Calu3 (cell line): ENCODE measurements around the gene REM2. TPM values are rescaled to one million over a fixed set of nuclear protein-coding genes. Genes with fewer than 3 reads are reported as not detected.
A peak's percentile ranks its signal among the peaks of the same experiment; 100 is the strongest.

Experiments
- BruUV-seq: library from RNA; stranded (reverse); fragments of 400-500 nt; replicated peaks from 2 replicates; lab custom pipeline; 2021; lab: Mats Ljungman, UMichigan
- CTCF ChIA-PET: fragments of 300-600 bp; sonication (Branson Sonifier 250); formaldehyde crosslinking; loops from one replicate; lab custom pipeline; 2022; ENCODE audit warnings: antibody characterized with exemption; lab: Charles Lee
- DNase-seq: peaks from one replicate; pipeline ENCODE4 v3.0.0; 2022
- H3K27ac Mint-ChIP-seq: one replicate; pipeline ENCODE4 v1.8.0; 2022; ENCODE audit warnings: mixed read lengths; ENCODE audit not compliant: unreplicated experiment
- H3K27me3 Mint-ChIP-seq: one replicate; pipeline ENCODE4 v1.8.0; 2022; ENCODE audit warnings: mixed read lengths; ENCODE audit not compliant: unreplicated experiment
- H3K36me3 Mint-ChIP-seq: one replicate; pipeline ENCODE4 v1.8.0; 2022; ENCODE audit warnings: mild to moderate bottlenecking, moderate library complexity, mixed read lengths; ENCODE audit not compliant: insufficient read depth, unreplicated experiment
- H3K4me1 Mint-ChIP-seq: one replicate; pipeline ENCODE4 v1.8.0; 2022; ENCODE audit warnings: mild to moderate bottlenecking, low read depth, mixed read lengths; ENCODE audit not compliant: unreplicated experiment
- H3K4me3 Mint-ChIP-seq: one replicate; pipeline ENCODE4 v1.8.0; 2022; ENCODE audit warnings: mild to moderate bottlenecking, low read depth, moderate library complexity, mixed read lengths; ENCODE audit not compliant: unreplicated experiment
- H3K9me3 Mint-ChIP-seq: one replicate; pipeline ENCODE4 v1.8.0; 2022; ENCODE audit warnings: low read depth, mixed read lengths; ENCODE audit not compliant: unreplicated experiment
- CTCF ChIP-seq: fragments of 200-600 bp; IDR thresholded peaks from one replicate; pipeline ENCODE4 v1.8.0; 2022; ENCODE audit warnings: antibody characterized with exemption; ENCODE audit not compliant: unreplicated experiment
- intact Hi-C: fragments of 100-400 bp; cut with micrococcal nuclease; formaldehyde crosslinking; loops from one replicate; pipeline ENCODE4 v1.10.0; 2022; ENCODE audit not compliant: unreplicated experiment
- total RNA-seq: library from RNA; stranded (reverse); gene quantifications from 2 replicates; pipeline ENCODE4 v1.2.3, GENCODE V29; 2022

REM2 gene
- total RNA-seq, 1 experiment from 2014 or later = 0.85 TPM

- TF ChIP-seq CTCF = no peak
- no TSS peak for BruUV-seq
- no peak within 1 kb of the TSS for H3K4me3 Mint-ChIP-seq
- intact Hi-C loops = loop anchor here (1.0 kb wide), 1 partner anchor 129 kb away; no protein-coding TSS in a partner anchor
- H3K27ac Mint-ChIP-seq = no peak within 1 kb of the TSS
- peaks cover 13% of the 10 kb centered on the region for H3K36me3 Mint-ChIP-seq
- no peaks in the 10 kb centered on the region for H3K27me3 Mint-ChIP-seq
- DNase-seq = peak; percentile 97
- H3K9me3 Mint-ChIP-seq = no peaks in the 10 kb centered on the region
- CTCF ChIA-PET = interaction anchor here (1.1 to 2.3 kb wide), 10 partner anchors 10 to 139 kb away, joined by 3 to 10 read pairs (median 5); partner anchors contain the start of genes AJUBA, HAUS4 and RBM23
- peaks cover 9% of the 10 kb centered on the region for H3K4me1 Mint-ChIP-seq
Measured at GRCh38 chr14:22929104-22929960, 46.3 kb downstream of the REM2 start, which contains the start of gene PRMT5. PRMT5 (minus strand) TSS chr14:22929376; CDS start chr14:22929361, 15 bp downstream.

- peaks cover 9% of the 10 kb centered on the region for H3K4me1 Mint-ChIP-seq
- intact Hi-C loops = loop anchor here (1.0 to 2.0 kb wide), 2 partner anchors 53 to 128 kb away; partner anchors contain the start of gene AJUBA
- no TSS peak for BruUV-seq
Measured at GRCh38 chr14:22929961-22930364, 46.9 kb downstream of the REM2 start.

GRCh38 chr14:22932146-22932545 lies 49.1 kb downstream of the REM2 start:
- Mint-ChIP-seq H3K4me3 (no peak overlapping the region), H3K27ac (no peak overlapping the region), H3K27me3 (no peaks in the 10 kb centered on the region), H3K4me1 (no peaks in the 10 kb centered on the region), H3K9me3 (no peaks in the 10 kb centered on the region), H3K36me3 (no peaks in the 10 kb centered on the region)
- no peak for TF ChIP-seq CTCF
- BruUV-seq = no TSS peak
- CTCF ChIA-PET = no interaction called here
- no peak for DNase-seq
- intact Hi-C loops = no loop called here

More at GRCh38 chr14:22929961-22930364, 46.9 kb downstream of the REM2 start:
- no peak overlapping the region for H3K4me3 Mint-ChIP-seq
- peaks cover 8% of the 10 kb centered on the region for H3K36me3 Mint-ChIP-seq
- no peak for TF ChIP-seq CTCF
- H3K27ac Mint-ChIP-seq = no peak overlapping the region
- no peaks in the 10 kb centered on the region for H3K27me3 Mint-ChIP-seq
- DNase-seq = no peak
- CTCF ChIA-PET = interaction anchor here (0.6 to 2.3 kb wide), 11 partner anchors 11 to 375 kb away, joined by 3 to 10 read pairs (median 5); partner anchors contain the start of genes AJUBA, HAUS4 and RBM23
- H3K9me3 Mint-ChIP-seq = no peaks in the 10 kb centered on the region

GRCh38 chr14:22935156-22935555 lies 52.1 kb downstream of the REM2 start:
- no peaks in the 10 kb centered on the region for H3K4me1 Mint-ChIP-seq
- BruUV-seq = no TSS peak
- CTCF ChIA-PET = no interaction called here
- H3K9me3 Mint-ChIP-seq = no peaks in the 10 kb centered on the region
- DNase-seq = no peak
- no peak overlapping the region for H3K4me3 Mint-ChIP-seq
- intact Hi-C loops = no loop called here
- TF ChIP-seq CTCF = no peak
- H3K27ac Mint-ChIP-seq = no peak overlapping the region
- H3K27me3 Mint-ChIP-seq = no peaks in the 10 kb centered on the region
- H3K36me3 Mint-ChIP-seq = no peaks in the 10 kb centered on the region

Other genes with a start within 250 kb of the REM2 start
- not detected in 2 replicates for gene OR6J1, start 238.9 kb upstream of the REM2 start, total RNA-seq
- 76.5 and 83.3 TPM in 2 replicates for gene OXA1L, start 116.5 kb upstream of the REM2 start, total RNA-seq
- gene SLC7A7, start 67.8 kb upstream of the REM2 start, total RNA-seq = 8.7 and 10.2 TPM in 2 replicates
- 110 and 111 TPM in 2 replicates for gene MRPL52, start 53.3 kb upstream of the REM2 start, total RNA-seq
- gene MMP14, start 46.6 kb upstream of the REM2 start, total RNA-seq = 7.8 and 10.5 TPM in 2 replicates
- gene LRP10, start 11.5 kb upstream of the REM2 start, total RNA-seq = 112 and 121 TPM in 2 replicates
- gene RBM23, start 35.9 kb downstream of the REM2 start, total RNA-seq = 65.3 and 70.9 TPM in 2 replicates
- gene PRMT5, start 46.2 kb downstream of the REM2 start, total RNA-seq = 101 and 113 TPM in 2 replicates
- 30.4 and 32.1 TPM in 2 replicates for gene HAUS4, start 73.9 kb downstream of the REM2 start, total RNA-seq
- 20.2 and 32.7 TPM in 2 replicates for gene AJUBA, start 99.3 kb downstream of the REM2 start, total RNA-seq
- gene C14orf93, start 126.9 kb downstream of the REM2 start, total RNA-seq = 9.6 and 10.6 TPM in 2 replicates
- 121 and 138 TPM in 2 replicates for gene PSMB5, start 151.7 kb downstream of the REM2 start, total RNA-seq
- not detected in 2 replicates for gene PSMB11, start 159.0 kb downstream of the REM2 start, total RNA-seq
- 5.0 and 5.7 TPM in 2 replicates for gene CDH24, start 174.3 kb downstream of the REM2 start, total RNA-seq
- 181 and 191 TPM in 2 replicates for gene ACIN1, start 211.9 kb downstream of the REM2 start, total RNA-seq
- 47.0 and 47.3 TPM in 2 replicates for gene C14orf119, start 212.3 kb downstream of the REM2 start, total RNA-seq
- not detected in 2 replicates for gene CIROP, start 221.8 kb downstream of the REM2 start, total RNA-seq
- not detected in 2 replicates for gene CEBPE, start 236.0 kb downstream of the REM2 start, total RNA-seq